ENCODE results near the gene TYROBP.

Gene TYROBP

DNA sequence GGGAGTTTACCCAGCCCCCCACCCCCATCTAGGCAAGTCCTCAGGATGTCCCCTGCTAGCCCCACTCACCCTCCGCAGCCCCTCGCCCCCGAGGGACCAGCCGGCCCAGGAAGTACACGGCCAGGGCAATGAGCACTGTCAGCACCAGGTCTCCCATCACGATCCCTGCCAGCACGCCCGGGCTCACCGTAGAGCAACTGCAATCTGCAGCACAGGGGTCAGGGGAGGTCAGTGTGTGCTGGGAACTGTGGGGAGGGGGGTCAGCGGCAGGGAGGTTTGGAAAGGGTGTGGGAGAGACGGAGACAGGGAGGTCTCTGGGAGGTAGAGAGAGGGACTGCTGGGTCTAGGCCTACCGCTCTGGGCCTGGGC, 734 bp downstream of the TYROBP start:
- H3K9me3 ChIP-seq (ENCODE audit: control insufficient read depth, low read length): no peaks in the 10 kb centered on the region

GRCh38 chr19:35905178-35905727, 2.8 kb downstream of the TYROBP start:
- Histone ChIP-seq H3K4me1 (ENCODE audit: control insufficient read depth, insufficient read depth, low read length) (peaks cover 35% of the 10 kb centered on the region), H3K36me3 (ENCODE audit: control insufficient read depth, insufficient read depth, low read length, severe bottlenecking) (no peaks in the 10 kb centered on the region), H3K9me3 (ENCODE audit: control insufficient read depth, low read length) (no peaks in the 10 kb centered on the region), H3K9ac (ENCODE audit: low read length) (no peak overlapping the region), H3K27me3 (replicated peaks; ENCODE audit: control insufficient read depth, insufficient read depth, low read length) (no peaks in the 10 kb centered on the region), H3K4me3 (ENCODE audit: low read length) (no peak overlapping the region)
- DNase-seq (ENCODE audit: low read depth): peak; percentile 40

More for the DNA sequence above, 734 bp downstream of the TYROBP start:
- Histone ChIP-seq H3K27me3 (replicated peaks; ENCODE audit: control insufficient read depth, insufficient read depth, low read length) (no peaks in the 10 kb centered on the region), H3K4me3 (ENCODE audit: low read length) (no peak overlapping the region), H3K36me3 (ENCODE audit: control insufficient read depth, insufficient read depth, low read length, severe bottlenecking) (no peaks in the 10 kb centered on the region), H3K9ac (ENCODE audit: low read length) (no peak overlapping the region), H3K4me1 (ENCODE audit: control insufficient read depth, insufficient read depth, low read length) (peaks cover 18% of the 10 kb centered on the region)
- DNase-seq (ENCODE audit: low read depth): no peak

DNA sequence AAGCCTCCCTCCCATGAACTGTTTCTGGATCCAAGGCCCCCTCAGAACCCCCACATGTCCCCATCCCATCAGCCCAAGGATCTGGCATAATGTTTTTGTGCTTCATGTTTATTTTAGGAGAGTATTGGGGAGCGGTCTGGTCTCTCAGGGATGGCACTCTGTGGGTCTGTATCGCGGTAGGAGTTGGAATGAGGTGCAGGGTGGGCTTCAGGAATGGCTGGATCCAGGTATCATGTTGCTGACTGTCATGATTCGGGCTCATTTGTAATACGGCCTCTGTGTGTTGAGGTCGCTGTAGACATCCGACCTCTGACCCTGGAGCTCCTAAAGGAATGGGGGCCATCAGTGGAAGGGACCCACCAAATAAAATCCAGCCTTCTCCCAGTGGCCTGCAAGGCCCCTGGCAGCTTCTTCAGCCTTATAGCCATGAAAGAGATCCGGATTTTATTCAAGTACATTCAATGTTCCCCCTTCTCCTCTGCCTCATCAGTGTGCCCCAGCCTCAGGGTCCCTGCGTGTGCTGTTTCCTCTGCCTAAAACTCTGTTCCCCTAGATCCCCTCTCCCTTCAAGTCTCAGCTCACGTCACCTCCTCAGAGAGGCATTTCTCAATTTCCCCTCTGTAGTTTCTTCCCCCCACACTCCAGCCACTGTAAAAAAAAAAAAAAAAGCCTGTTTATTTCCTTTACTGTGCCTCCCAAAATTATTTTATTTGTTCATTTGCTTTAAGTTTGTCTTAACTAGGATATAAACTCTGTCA, 3.6 kb downstream of the TYROBP start:
- no peak overlapping the region for H3K4me3 ChIP-seq (ENCODE audit: low read length)
- H3K9me3 ChIP-seq (ENCODE audit: control insufficient read depth, low read length): no peaks in the 10 kb centered on the region
- H3K9ac ChIP-seq (ENCODE audit: low read length): no peak overlapping the region
- DNase-seq (ENCODE audit: low read depth): no peak
- H3K4me1 ChIP-seq (ENCODE audit: control insufficient read depth, insufficient read depth, low read length): peaks cover 35% of the 10 kb centered on the region
- H3K36me3 ChIP-seq (ENCODE audit: control insufficient read depth, insufficient read depth, low read length, severe bottlenecking): no peaks in the 10 kb centered on the region
- no peaks in the 10 kb centered on the region for H3K27me3 ChIP-seq (replicated peaks; ENCODE audit: control insufficient read depth, insufficient read depth, low read length)

DNA sequence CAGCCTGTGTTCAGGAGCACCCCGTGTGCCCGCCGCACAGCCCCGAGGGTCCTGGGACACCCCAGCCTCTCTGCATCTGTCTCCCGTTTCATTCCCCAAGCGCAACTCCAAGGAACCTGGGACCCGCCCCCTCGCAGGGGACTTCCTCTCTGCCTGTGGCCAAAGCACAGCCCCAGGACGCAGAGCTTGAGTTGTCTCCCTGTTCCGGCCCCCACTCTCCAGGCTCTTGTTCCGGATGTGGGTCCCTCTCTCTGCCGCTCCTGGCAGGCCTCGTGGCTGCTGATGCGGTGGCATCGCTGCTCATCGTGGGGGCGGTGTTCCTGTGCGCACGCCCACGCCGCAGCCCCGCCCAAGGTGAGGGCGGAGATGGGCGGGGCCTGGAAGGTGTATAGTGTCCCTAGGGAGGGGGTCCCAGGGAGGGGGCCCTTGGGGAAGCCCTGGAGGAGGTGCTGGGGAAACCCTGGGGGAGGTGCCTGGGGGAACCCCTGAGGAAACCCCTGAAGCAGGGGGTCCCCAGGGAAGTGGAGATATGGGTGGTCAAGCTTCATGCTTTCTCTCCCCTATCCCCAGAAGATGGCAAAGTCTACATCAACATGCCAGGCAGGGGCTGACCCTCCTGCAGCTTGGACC, 4.4 kb downstream of the TYROBP start:
- Histone ChIP-seq H3K4me1 (ENCODE audit: control insufficient read depth, insufficient read depth, low read length) (peaks cover 35% of the 10 kb centered on the region), H3K9ac (ENCODE audit: low read length) (peak overlapping the region; percentile 61), H3K4me3 (ENCODE audit: low read length) (peak overlapping the region; percentile 54), H3K9me3 (ENCODE audit: control insufficient read depth, low read length) (no peaks in the 10 kb centered on the region), H3K27me3 (replicated peaks; ENCODE audit: control insufficient read depth, insufficient read depth, low read length) (no peaks in the 10 kb centered on the region), H3K36me3 (ENCODE audit: control insufficient read depth, insufficient read depth, low read length, severe bottlenecking) (no peaks in the 10 kb centered on the region)
- peak; percentile 70 for DNase-seq (ENCODE audit: low read depth)

GRCh38 chr19:35902870-35903475, 5.1 kb downstream of the TYROBP start:
- Histone ChIP-seq H3K9me3 (ENCODE audit: control insufficient read depth, low read length) (no peaks in the 10 kb centered on the region), H3K36me3 (ENCODE audit: control insufficient read depth, insufficient read depth, low read length, severe bottlenecking) (no peaks in the 10 kb centered on the region), H3K27me3 (replicated peaks; ENCODE audit: control insufficient read depth, insufficient read depth, low read length) (no peaks in the 10 kb centered on the region), H3K4me1 (ENCODE audit: control insufficient read depth, insufficient read depth, low read length) (peaks cover 42% of the 10 kb centered on the region), H3K9ac (ENCODE audit: low read length) (peak overlapping the region; percentile 61), H3K4me3 (ENCODE audit: low read length) (peak overlapping the region; percentile 54)
- DNase-seq (ENCODE audit: low read depth): no peak

DNA sequence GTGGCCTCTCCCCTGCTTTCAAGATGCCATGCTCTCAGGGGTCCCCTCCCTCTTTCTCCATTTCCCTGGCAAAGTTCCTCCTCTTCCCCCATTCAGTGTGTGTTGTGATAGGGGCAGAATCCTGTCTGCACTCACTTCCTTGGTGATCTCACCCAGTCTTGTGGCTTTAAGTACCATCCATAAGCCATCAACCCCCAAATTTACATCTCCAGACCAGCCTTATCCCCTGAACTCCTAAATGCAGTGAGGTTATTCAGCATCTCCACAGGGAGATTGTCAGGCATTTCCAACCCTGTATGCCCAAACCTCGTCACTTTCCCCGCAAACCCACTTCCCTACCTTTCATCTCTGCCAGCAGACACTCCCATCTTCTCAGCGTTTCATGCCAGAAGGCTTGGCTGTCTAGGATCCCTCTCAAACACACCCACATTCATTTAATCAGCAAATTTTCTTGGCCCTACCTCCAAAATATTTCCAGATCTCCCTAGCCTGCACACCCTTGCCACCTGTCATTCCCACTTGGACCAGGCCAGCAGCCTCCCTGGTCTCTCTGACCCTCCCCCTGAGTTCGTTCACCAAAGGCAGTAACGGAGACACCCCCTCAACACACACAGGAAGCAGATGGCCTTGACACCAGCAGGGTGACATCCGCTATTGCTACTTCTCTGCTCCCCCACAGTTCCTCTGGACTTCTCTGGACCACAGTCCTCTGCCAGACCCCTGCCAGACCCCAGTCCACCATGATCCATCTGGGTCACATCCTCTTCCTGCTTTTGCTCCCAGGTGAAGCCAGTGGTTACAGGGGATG, 6.0 kb downstream of the TYROBP start, which contains the start of gene HCST:
TSS of gene HCST (plus strand) at position 676 of the 808 bp plus-strand sequence. CDS start at position 741, 65 bp downstream.
- DNase-seq (ENCODE audit: low read depth): peak; percentile 20
- peak within 1 kb of the TSS; percentile 92 for H3K9ac ChIP-seq (ENCODE audit: low read length)
- peaks cover 4% of the 10 kb centered on the region for H3K36me3 ChIP-seq (ENCODE audit: control insufficient read depth, insufficient read depth, low read length, severe bottlenecking)
- no peaks in the 10 kb centered on the region for H3K9me3 ChIP-seq (ENCODE audit: control insufficient read depth, low read length)
- H3K27me3 ChIP-seq (replicated peaks; ENCODE audit: control insufficient read depth, insufficient read depth, low read length): no peaks in the 10 kb centered on the region
- H3K4me1 ChIP-seq (ENCODE audit: control insufficient read depth, insufficient read depth, low read length): peaks cover 41% of the 10 kb centered on the region
- H3K4me3 ChIP-seq (ENCODE audit: low read length): peak within 1 kb of the TSS; percentile 93

- Histone ChIP-seq H3K9me3 (ENCODE audit: control insufficient read depth, low read length) (no peaks in the 10 kb centered on the region), H3K27me3 (replicated peaks; ENCODE audit: control insufficient read depth, insufficient read depth, low read length) (no peaks in the 10 kb centered on the region), H3K9ac (ENCODE audit: low read length) (peak overlapping the region; percentile 92), H3K4me1 (ENCODE audit: control insufficient read depth, insufficient read depth, low read length) (peaks cover 34% of the 10 kb centered on the region), H3K36me3 (ENCODE audit: control insufficient read depth, insufficient read depth, low read length, severe bottlenecking) (peaks cover 12% of the 10 kb centered on the region), H3K4me3 (ENCODE audit: low read length) (peak overlapping the region; percentile 93)
- DNase-seq (ENCODE audit: low read depth): peak; percentile 84
Measured at GRCh38 chr19:35901055-35901644, 6.9 kb downstream of the TYROBP start.

- DNase-seq (ENCODE audit: low read depth): peak; percentile 92
- H3K36me3 ChIP-seq (ENCODE audit: control insufficient read depth, insufficient read depth, low read length, severe bottlenecking): peaks cover 24% of the 10 kb centered on the region
- H3K9ac ChIP-seq (ENCODE audit: low read length): peak overlapping the region; percentile 92
- H3K9me3 ChIP-seq (ENCODE audit: control insufficient read depth, low read length): no peaks in the 10 kb centered on the region
- H3K4me1 ChIP-seq (ENCODE audit: control insufficient read depth, insufficient read depth, low read length): peaks cover 33% of the 10 kb centered on the region
- no peaks in the 10 kb centered on the region for H3K27me3 ChIP-seq (replicated peaks; ENCODE audit: control insufficient read depth, insufficient read depth, low read length)
- H3K4me3 ChIP-seq (ENCODE audit: low read length): peak overlapping the region; percentile 93
Measured at GRCh38 chr19:35899547-35900214, 8.4 kb downstream of the TYROBP start.

DNA sequence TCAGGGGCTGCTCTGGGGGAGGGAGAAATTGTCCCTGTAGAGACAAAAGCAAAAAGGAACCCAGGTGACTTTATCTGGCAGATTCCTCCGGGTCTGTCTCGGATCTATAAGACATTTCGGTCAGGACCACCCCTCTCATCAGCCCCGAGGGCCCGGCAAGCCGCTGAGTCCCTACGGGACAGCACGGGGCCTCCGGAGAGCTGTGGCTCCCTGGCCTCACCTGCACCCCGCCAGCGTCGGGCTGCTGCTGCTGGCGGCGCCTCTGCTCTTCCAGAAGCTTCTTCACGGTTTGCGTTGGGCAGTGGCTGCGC, 9.6 kb downstream of the TYROBP start:
- Histone ChIP-seq H3K9me3 (ENCODE audit: control insufficient read depth, low read length) (no peaks in the 10 kb centered on the region), H3K36me3 (ENCODE audit: control insufficient read depth, insufficient read depth, low read length, severe bottlenecking) (peaks cover 30% of the 10 kb centered on the region)

DNA sequence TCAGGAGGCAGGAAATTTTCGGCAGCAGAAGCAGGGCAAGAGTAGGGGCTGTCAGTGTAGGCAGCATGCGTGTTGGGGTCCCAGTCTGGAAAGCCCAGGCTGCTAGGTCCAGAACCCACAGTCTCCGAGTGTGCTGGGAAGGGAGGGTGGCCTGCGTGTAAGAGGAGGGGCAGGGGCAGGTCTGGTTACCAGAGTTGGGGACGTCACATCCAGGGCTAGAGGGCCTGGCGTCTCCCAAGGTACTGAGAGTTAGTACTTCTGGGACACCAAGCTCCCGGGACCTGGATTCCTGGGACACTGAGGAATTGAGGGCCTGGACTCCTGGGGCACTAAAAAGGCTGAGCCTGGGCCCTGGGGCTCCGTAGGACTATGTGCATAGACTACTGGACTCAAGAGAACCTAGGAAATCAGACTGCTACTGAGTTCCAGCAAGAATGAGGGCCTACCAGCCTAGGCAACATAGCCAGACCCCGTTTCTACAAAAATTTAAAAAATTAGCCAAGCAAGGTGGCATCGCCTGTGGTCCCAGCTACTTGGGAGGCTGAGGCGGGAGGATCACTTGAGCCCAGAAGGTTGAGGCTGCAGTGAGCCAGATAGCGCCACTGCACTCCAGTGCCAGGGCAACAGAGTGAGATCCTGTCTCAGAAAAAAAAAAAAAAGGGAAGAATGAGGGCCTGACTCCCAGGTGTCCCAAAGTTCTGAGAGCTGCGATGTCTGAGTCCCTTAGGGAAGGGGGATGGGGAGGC, 10.2 kb downstream of the TYROBP start:
- H3K36me3 ChIP-seq (ENCODE audit: control insufficient read depth, insufficient read depth, low read length, severe bottlenecking): peaks cover 34% of the 10 kb centered on the region
- peak overlapping the region; percentile 93 for H3K4me3 ChIP-seq (ENCODE audit: low read length)
- H3K4me1 ChIP-seq (ENCODE audit: control insufficient read depth, insufficient read depth, low read length): peaks cover 27% of the 10 kb centered on the region
- H3K9me3 ChIP-seq (ENCODE audit: control insufficient read depth, low read length): no peaks in the 10 kb centered on the region
- H3K9ac ChIP-seq (ENCODE audit: low read length): peak overlapping the region; percentile 92
- no peak for DNase-seq (ENCODE audit: low read depth)
- no peaks in the 10 kb centered on the region for H3K27me3 ChIP-seq (replicated peaks; ENCODE audit: control insufficient read depth, insufficient read depth, low read length)

More for the DNA sequence above, 9.6 kb downstream of the TYROBP start:
- Histone ChIP-seq H3K4me1 (ENCODE audit: control insufficient read depth, insufficient read depth, low read length) (peaks cover 31% of the 10 kb centered on the region), H3K4me3 (ENCODE audit: low read length) (peak overlapping the region; percentile 93), H3K9ac (ENCODE audit: low read length) (peak overlapping the region; percentile 92), H3K27me3 (replicated peaks; ENCODE audit: control insufficient read depth, insufficient read depth, low read length) (no peaks in the 10 kb centered on the region)
- DNase-seq (ENCODE audit: low read depth): no peak
